H1 (cell line): ENCODE data around the gene MCRS1. TPM values are rescaled to one million over a fixed set of nuclear protein-coding genes. Genes with fewer than 3 reads are reported as not detected.

Experiments
- CTCF ChIA-PET: fragments of 300-600 bp; sonication (Branson Sonifier 250); formaldehyde crosslinking; loops from one replicate; lab custom pipeline; 2021; ENCODE audit not compliant: partially characterized antibody; lab: Charles Lee
- POLR2A ChIA-PET: fragments of 300-600 bp; sonication (Branson Sonifier 250); formaldehyde crosslinking; loops from one replicate; lab custom pipeline; 2021; ENCODE audit warnings: inconsistent platforms; ENCODE audit not compliant: partially characterized antibody; lab: Charles Lee
- DNase-seq, 2 experiments: peaks; one replicate each; pipeline versions ENCODE4 v3.0.0 to v3.0.0-alpha.2; 2010 to 2022; ENCODE audit warnings: low spot score in 2 of 2, low read depth in 1 of 2, mixed read lengths in 1 of 2
- FAIRE-seq: peaks from 2 replicates; lab custom pipeline; 2011; peaks lifted over from hg19 to GRCh38; lab: Jason Lieb, UNC
- H2AFZ ChIP-seq: 2 replicates; pipeline ENCODE4 v1.8.1; 2012; ENCODE audit warnings: low read length, inconsistent platforms
- H2AK5ac ChIP-seq: 2 replicates; pipeline ENCODE4 v1.6.1; 2013; ENCODE audit warnings: low read depth, low read length
- H2BK120ac ChIP-seq: replicated peaks from 2 replicates; pipeline ENCODE3; 2013; ENCODE audit warnings: low read depth, low read length, inconsistent platforms
- H2BK12ac ChIP-seq: 2 replicates; pipeline ENCODE4 v1.6.1; 2013; ENCODE audit warnings: low read depth, low read length
- H2BK15ac ChIP-seq: 2 replicates; pipeline ENCODE4 v1.6.1; 2013; ENCODE audit warnings: low read length
- H2BK20ac ChIP-seq: 2 replicates; pipeline ENCODE4 v1.6.1; 2013; ENCODE audit warnings: low read length
- H2BK5ac ChIP-seq: 2 replicates; pipeline ENCODE4 v1.6.1; 2013; ENCODE audit warnings: low read depth, low read length
- H3K14ac ChIP-seq: 2 replicates; pipeline ENCODE4 v1.6.1; 2013; ENCODE audit warnings: inconsistent platforms; ENCODE audit not compliant: insufficient read length
- H3K18ac ChIP-seq: 2 replicates; pipeline ENCODE4 v1.6.1; 2013; ENCODE audit warnings: low read length; ENCODE audit errors: extremely low read depth
- H3K23ac ChIP-seq: 2 replicates; pipeline ENCODE4 v1.6.1; 2013; ENCODE audit warnings: inconsistent platforms; ENCODE audit not compliant: insufficient read length
- H3K23me2 ChIP-seq: 2 replicates; pipeline ENCODE4 v1.6.1; 2013; ENCODE audit warnings: low read depth, low read length
- H3K27ac ChIP-seq: 2 replicates; pipeline ENCODE4 v1.6.1; 2011; ENCODE audit warnings: low read depth, low read length, inconsistent platforms
- H3K27me3 ChIP-seq, 4 experiments: replicated peaks in 1 of 4; 1 replicate in 1 of 4; 2 replicates in 3 of 4; pipeline versions ENCODE4 v1.6.1 to v1.8.1; 2011 to 2013; ENCODE audit warnings: low read length in 3 of 4, mild to moderate bottlenecking in 3 of 4, inconsistent platforms in 2 of 4, mixed read lengths in 2 of 4, moderate library complexity in 1 of 4; ENCODE audit not compliant: control insufficient read depth in 3 of 4, insufficient read depth in 3 of 4; ENCODE audit errors: extremely low read depth in 1 of 4
- H3K36me3 ChIP-seq, 4 experiments: 2 replicates each; pipeline versions ENCODE4 v1.6.1 to v1.8.1; 2011 to 2013; ENCODE audit warnings: mild to moderate bottlenecking in 4 of 4, low read length in 3 of 4, moderate library complexity in 2 of 4, control low read depth in 1 of 4, inconsistent platforms in 1 of 4; ENCODE audit not compliant: insufficient read depth in 4 of 4, control insufficient read depth in 2 of 4
- H3K4ac ChIP-seq: replicated peaks from 2 replicates; pipeline ENCODE3; 2013; ENCODE audit warnings: low read length, low read depth, mixed read lengths, inconsistent platforms; ENCODE audit not compliant: insufficient read length
- H3K4me1 ChIP-seq, 4 experiments: replicated peaks in 1 of 4; 1 replicate in 1 of 4; 2 replicates in 3 of 4; pipeline versions ENCODE4 v1.6.1 to v1.8.1; 2011 to 2013; ENCODE audit warnings: low read length in 3 of 4, inconsistent platforms in 2 of 4, mixed read lengths in 1 of 4; ENCODE audit not compliant: insufficient read depth in 4 of 4, control insufficient read depth in 3 of 4
- H3K4me2 ChIP-seq, 2 experiments: 2 replicates each; pipeline versions ENCODE4 v1.6.1 to v1.8.1; 2011 to 2013; ENCODE audit warnings: low read depth in 2 of 2, low read length in 2 of 2, control low read depth in 1 of 2, inconsistent platforms in 1 of 2, mild to moderate bottlenecking in 1 of 2; ENCODE audit not compliant: insufficient read depth in 1 of 2
- H3K4me3 ChIP-seq, 4 experiments: fragments of 200-600, 300-600 bp in 1 of 4; sonication (generic), shearing (Covaris generic), sonication (Bioruptor Twin) in 1 of 4; 2 replicates each; pipeline versions ENCODE4 v1.5.1 to v1.8.1; 2011 to 2016; ENCODE audit warnings: low read length in 4 of 4, low read depth in 3 of 4, control low read depth in 2 of 4, inconsistent platforms in 2 of 4, mild to moderate bottlenecking in 2 of 4, mixed read lengths in 1 of 4, moderate library complexity in 1 of 4; ENCODE audit not compliant: insufficient read depth in 2 of 4; ENCODE audit errors: extremely low read depth in 1 of 4
- H3K56ac ChIP-seq: replicated peaks from 2 replicates; pipeline ENCODE3; 2013; ENCODE audit warnings: low read depth, mild to moderate bottlenecking, mixed read lengths, low read length, inconsistent platforms; ENCODE audit not compliant: insufficient read length
- H3K79me1 ChIP-seq: 2 replicates; pipeline ENCODE4 v1.6.1; 2013; ENCODE audit warnings: low read depth, low read length, control low read depth
- H3K79me2 ChIP-seq, 2 experiments: 2 replicates each; pipeline versions ENCODE4 v1.6.1 to v1.8.1; 2012 to 2013; ENCODE audit warnings: low read length in 2 of 2, mild to moderate bottlenecking in 2 of 2, inconsistent platforms in 1 of 2; ENCODE audit not compliant: insufficient read depth in 2 of 2, control insufficient read depth in 1 of 2
- H3K9ac ChIP-seq, 4 experiments: replicated peaks in 1 of 4; 1 replicate in 1 of 4; 2 replicates in 3 of 4; pipeline versions ENCODE4 v1.6.1 to v1.8.1; 2011 to 2013; ENCODE audit warnings: low read depth in 3 of 4, low read length in 3 of 4, control low read depth in 2 of 4, mild to moderate bottlenecking in 2 of 4, moderate library complexity in 2 of 4, inconsistent platforms in 1 of 4; ENCODE audit errors: extremely low read depth in 1 of 4
- H3K9me3 ChIP-seq, 2 experiments: 2 replicates each; pipeline versions ENCODE4 v1.6.1 to v1.8.1; 2012 to 2013; ENCODE audit warnings: mild to moderate bottlenecking in 2 of 2, moderate library complexity in 2 of 2, control low read depth in 1 of 2, inconsistent platforms in 1 of 2, low read depth in 1 of 2, low read length in 1 of 2, mixed read lengths in 1 of 2; ENCODE audit not compliant: insufficient read depth in 2 of 2
- H4K20me1 ChIP-seq, 2 experiments: replicated peaks in 1 of 2; 2 replicates each; pipeline versions ENCODE3 to v1.8.1; 2011 to 2013; ENCODE audit warnings: inconsistent platforms in 2 of 2, low read length in 2 of 2, mild to moderate bottlenecking in 1 of 2; ENCODE audit not compliant: insufficient read depth in 2 of 2, control insufficient read depth in 1 of 2
- H4K5ac ChIP-seq: 2 replicates; pipeline ENCODE4 v1.6.1; 2013; ENCODE audit warnings: low read length, low read depth, mixed read lengths, inconsistent platforms; ENCODE audit not compliant: insufficient read length
- H4K8ac ChIP-seq: 2 replicates; pipeline ENCODE4 v1.8.0; 2013; ENCODE audit warnings: mild to moderate bottlenecking, moderate library complexity, low read length, inconsistent platforms; ENCODE audit not compliant: insufficient read depth; ENCODE audit errors: extremely low read depth
- H4K91ac ChIP-seq: replicated peaks from 2 replicates; pipeline ENCODE3; 2013; ENCODE audit warnings: low read length, mixed read lengths, inconsistent platforms; ENCODE audit not compliant: insufficient read length
- CBX8 ChIP-seq: fragments of 300-800, 300-1000 bp; sonication (generic); IDR thresholded peaks from 2 replicates; pipeline ENCODE4 v1.7.1; 2016; ENCODE audit warnings: low read depth, low read length, borderline replicate concordance
- KDM1A ChIP-seq: fragments of 200-600, 300-600 bp; sonication (generic); IDR thresholded peaks from 2 replicates; pipeline ENCODE4 v1.7.1; 2016; ENCODE audit warnings: mild to moderate bottlenecking, low read length, borderline replicate concordance
- SRF ChIP-seq: IDR thresholded peaks from 2 replicates; pipeline ENCODE4 v1.6.1; 2011; ENCODE audit warnings: mild to moderate bottlenecking, low read depth, low read length, moderate library complexity
- TCF12 ChIP-seq: IDR thresholded peaks from 2 replicates; pipeline ENCODE4 v1.6.1; 2011; ENCODE audit warnings: low read depth, mild to moderate bottlenecking, low read length
- polyA plus RNA-seq, 7 experiments: library from polyadenylated mRNA; depleted of rRNA in 3 of 7; stranded (reverse) in 5 of 7; unstranded in 2 of 7; fragments of >200 nt in 5 of 7; fragments of 200-250 nt in 2 of 7; gene quantifications; 1 replicate in 5 of 7; 2 replicates in 1 of 7; 4 replicates in 1 of 7; pipeline versions ENCODE4 v1.2.1 to v1.2.3, GENCODE V29; 2011 to 2013; ENCODE audit warnings: missing spikeins in 2 of 7, mixed read lengths in 2 of 7
- total RNA-seq: library from RNA; stranded (reverse); fragmentation: NEBNext Ultra II Directional; extraction: Animal tissue kit (Norgen Biotek cat#: 25700); gene quantifications from 2 replicates; pipeline ENCODE4 v1.2.1, GENCODE V29; 2021

MCRS1 gene
- total and polyA plus RNA-seq, 2 of the 8 experiments (the other 6 are each of a cell fraction or from before 2014, with no cell fraction given), result 90.3 to 139 TPM

DNA sequence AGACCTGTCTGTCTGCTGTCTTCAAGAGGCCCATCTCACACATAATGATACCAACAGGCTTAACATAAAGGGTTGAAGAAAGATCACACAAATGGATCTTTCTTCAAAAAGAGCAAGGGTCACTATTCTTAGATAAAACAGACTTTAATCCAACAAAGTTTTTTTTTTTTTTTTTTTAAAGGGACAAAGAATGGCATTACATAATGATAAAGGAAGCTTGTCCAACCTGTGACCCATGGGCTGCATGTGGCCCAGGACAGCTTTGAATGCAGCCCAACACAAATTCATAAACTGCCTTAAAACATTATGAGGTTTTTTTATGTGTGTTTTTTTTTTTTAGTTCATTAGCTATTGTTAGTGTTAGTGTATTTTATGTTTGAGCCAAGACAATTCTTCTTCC is 44.3 kb upstream of the MCRS1 start:
- Histone ChIP-seq H2BK20ac (no peak overlapping the region), H2BK12ac (no peak overlapping the region), H3K79me2 (no peaks in the 10 kb centered on the region), H4K5ac (no peak overlapping the region), H3K18ac (no peak overlapping the region), H3K4me1 (no peaks in the 10 kb centered on the region), H3K9me3 (no peaks in the 10 kb centered on the region; a peak in 1 of 4 replicates), H2BK15ac (no peak overlapping the region), H2AFZ (no peak overlapping the region), H4K20me1 (no peaks in the 10 kb centered on the region), H3K27me3 (no peaks in the 10 kb centered on the region; a peak in 2 of 7 replicates), H3K4me3 (no peak overlapping the region), H3K4ac (no peak overlapping the region), H3K36me3 (no peaks in the 10 kb centered on the region), H3K23ac (no peak overlapping the region), H3K23me2 (no peaks in the 10 kb centered on the region), H2AK5ac (no peak overlapping the region), H3K27ac (no peak overlapping the region), H3K79me1 (no peaks in the 10 kb centered on the region), H2BK120ac (no peak overlapping the region), H4K8ac (no peak overlapping the region), H3K9ac (no peak overlapping the region), H2BK5ac (no peak overlapping the region), H4K91ac (no peak overlapping the region), H3K56ac (no peak overlapping the region), H3K4me2 (no peak overlapping the region), H3K14ac (no peak overlapping the region)
- ChIA-PET CTCF (interaction anchor here (0.6 to 1.1 kb wide), 3 partner anchors 35 to 740 kb away, joined by 3 read pairs; no protein-coding TSS in a partner anchor), POLR2A (interaction anchor here (0.9 kb wide), 1 partner anchor 129 kb away, joined by 4 read pairs; the partner anchor contains the start of gene TMBIM6)
- FAIRE-seq (no peak), DNase-seq (no peak)
- TF ChIP-seq TCF12, result no peak
- no peak for TF ChIP-seq KDM1A
- TF ChIP-seq SRF, result no peak
- no peak for TF ChIP-seq CBX8
